A549 (cell line): ENCODE results near the gene OR2T35. TPM values are rescaled to one million over a fixed set of nuclear protein-coding genes. Genes with fewer than 3 reads are reported as not detected.

Experiments
- ATAC-seq, 2 experiments: fragments of 200-7000 bp in 1 of 2; fragments of >200 bp in 1 of 2; cut with Nextera tagmentation in 1 of 2; cut with Tn5 transposase in 1 of 2; 3 replicates each; pipeline versions ENCODE4 v1.8.0 to v1.9.1; 2018 to 2020; ENCODE audit warnings: mild to moderate bottlenecking in 1 of 2, moderate library complexity in 1 of 2
- CTCF ChIA-PET: fragments of 300-600 bp; sonication (Branson Sonifier 250); formaldehyde crosslinking; extraction: SDS; loops from one replicate; lab custom pipeline; 2021; ENCODE audit warnings: antibody characterized with exemption, inconsistent platforms; lab: Yijun Ruan, JAX
- POLR2A ChIA-PET: fragments of 350-600 bp; formaldehyde crosslinking; extraction: SDS; loops from one replicate; lab custom pipeline; 2021; ENCODE audit warnings: antibody characterized with exemption, inconsistent platforms; lab: Yijun Ruan, JAX
- DNase-seq, 2 experiments: peaks; one replicate each; pipeline versions ENCODE4 v3.0.0 to v3.0.0-alpha.2; 2011 to 2016; ENCODE audit warnings: low read depth in 1 of 2, low spot score in 1 of 2
- FAIRE-seq: peaks from 2 replicates; lab custom pipeline; 2011; peaks lifted over from hg19 to GRCh38; lab: Jason Lieb, UNC
- H3K27ac ChIP-seq, 2 experiments: fragments of >200 bp; sonication (Bioruptor Twin); formaldehyde crosslinking; 3 replicates each; pipeline ENCODE4 v1.5.1; 2016 to 2017
- H3K4me1 ChIP-seq: fragments of >200 bp; sonication (Bioruptor Twin); formaldehyde crosslinking; 3 replicates; pipeline ENCODE4 v1.6.1; 2016
- H3K4me2 ChIP-seq: fragments of >200 bp; sonication (Bioruptor Twin); formaldehyde crosslinking; 3 replicates; pipeline ENCODE4 v1.6.1; 2016
- H3K4me3 ChIP-seq: fragments of >200 bp; sonication (Bioruptor Twin); formaldehyde crosslinking; 3 replicates; pipeline ENCODE4 v1.5.1; 2016
- H3K9me3 ChIP-seq: fragments of >200 bp; sonication (Bioruptor Twin); formaldehyde crosslinking; 3 replicates; pipeline ENCODE4 v1.6.1; 2016
- CHD2 ChIP-seq: fragments of 150-350 bp; IDR thresholded peaks from 2 replicates; pipeline ENCODE4 v1.6.1; 2014; ENCODE audit warnings: low read length; ENCODE audit not compliant: partially characterized antibody
- ESRRA ChIP-seq: fragments of 150-350 bp; IDR thresholded peaks from 2 replicates; pipeline ENCODE4 v1.6.1; 2014; ENCODE audit warnings: mild to moderate bottlenecking, low read length, borderline replicate concordance
- FOSL2 ChIP-seq, 2 experiments: fragments of 450-650 bp in 1 of 2; fragments of >200 bp in 1 of 2; sonication (Bioruptor Twin) in 1 of 2; formaldehyde crosslinking; IDR thresholded peaks; 2 replicates each; pipeline versions ENCODE4 v1.5.0 to v1.6.1; 2016 to 2020; ENCODE audit warnings: mild to moderate bottlenecking in 1 of 2, moderate library complexity in 1 of 2
- HDAC2 ChIP-seq: fragments of 200-600 bp; sonication (generic); IDR thresholded peaks from 2 replicates; pipeline ENCODE4 v1.6.1; 2016
- KDM1A ChIP-seq: fragments of 200-600 bp; sonication (generic); IDR thresholded peaks from 2 replicates; pipeline ENCODE4 v1.6.1; 2016; ENCODE audit warnings: low read depth, mild to moderate bottlenecking
- KDM5A ChIP-seq: fragments of 200-600 bp; sonication (generic); IDR thresholded peaks from 2 replicates; pipeline ENCODE4 v1.6.1; 2016; ENCODE audit warnings: antibody characterized with exemption, mild to moderate bottlenecking
- MYC ChIP-seq: IDR thresholded peaks from 2 replicates; pipeline ENCODE4 v1.6.1; 2012; ENCODE audit warnings: mild to moderate bottlenecking, inconsistent platforms, low read length, improper control_type of control experiment, borderline replicate concordance
- NR3C1 ChIP-seq: fragments of >200 bp; sonication (Bioruptor Twin); formaldehyde crosslinking; IDR thresholded peaks from 3 replicates; pipeline ENCODE4 v1.6.1; 2017
- POLR2AphosphoS2 ChIP-seq: conservative IDR thresholded peaks from 2 replicates; pipeline ENCODE4 v1.6.1; 2012; ENCODE audit warnings: low read length, improper control_type of control experiment, inconsistent platforms
- RAD21 ChIP-seq, 2 experiments: fragments of >200 bp in 1 of 2; sonication (Bioruptor Twin) in 1 of 2; formaldehyde crosslinking in 1 of 2; IDR thresholded peaks in 1 of 2; conservative IDR thresholded peaks in 1 of 2; 2 replicates in 1 of 2; 3 replicates in 1 of 2; pipeline ENCODE4 v1.6.1; 2012 to 2018; ENCODE audit warnings: inconsistent platforms in 1 of 2
- RCOR1 ChIP-seq: fragments of 150-350 bp; IDR thresholded peaks from 2 replicates; pipeline ENCODE4 v1.6.1; 2014; ENCODE audit warnings: antibody characterized with exemption, low read length, low read depth
- SMC3 ChIP-seq: fragments of >200 bp; sonication (Bioruptor Twin); formaldehyde crosslinking; IDR thresholded peaks from 3 replicates; pipeline ENCODE4 v1.6.1; 2018; ENCODE audit warnings: inconsistent platforms
- TFCP2L1 ChIP-seq: fragments of 250-450 bp; sonication (Bioruptor Pico); IDR thresholded peaks from 2 replicates; pipeline ENCODE4 v1.5.0; 2021; ENCODE audit warnings: mild to moderate bottlenecking
- WGBS: methylation state at CpG from one replicate; pipeline ENCODE4 v1.1.6; 2017; ENCODE audit errors: missing lambda C conversion rate; 5-methylcytosine and 5-hydroxymethylcytosine counted together
- polyA plus RNA-seq, 4 experiments: library from polyadenylated mRNA; depleted of rRNA in 3 of 4; stranded (reverse); fragments of >200 nt; fragmentation: RNase III in 1 of 4; extraction: RNeasy Plus Mini Kit Qiagen cat#74134 plus additional on column Dnase treatment in 1 of 4; gene quantifications; 2 replicates in 3 of 4; 3 replicates in 1 of 4; pipeline ENCODE4 v1.2.3, GENCODE V29; 2011 to 2017
- TF ChIP-seq, protein P1 (sequence below): fragments of 250-450 bp; sonication (Bioruptor Pico); IDR thresholded peaks from 2 replicates; pipeline ENCODE4 v1.5.0; 2021; ENCODE audit warnings: mild to moderate bottlenecking, moderate library complexity, borderline replicate concordance
- TF ChIP-seq, protein P2 (sequence below): IDR thresholded peaks from 2 replicates; pipeline ENCODE4 v1.6.1; 2012; ENCODE audit warnings: low read depth, borderline replicate concordance
- TF ChIP-seq, protein P3 (sequence below): fragments of >200 bp; sonication (Bioruptor Twin); formaldehyde crosslinking; IDR thresholded peaks from 2 replicates; pipeline ENCODE4 v1.6.1; 2016
- TF ChIP-seq, protein P4 (sequence below): fragments of >200 bp; sonication (Bioruptor Twin); formaldehyde crosslinking; IDR thresholded peaks from 3 replicates; pipeline ENCODE4 v1.5.1; 2016

OR2T35 gene
- polyA plus RNA-seq, 2 of the 4 experiments (the other 2 are of a cell fraction), result not detected

DNA sequence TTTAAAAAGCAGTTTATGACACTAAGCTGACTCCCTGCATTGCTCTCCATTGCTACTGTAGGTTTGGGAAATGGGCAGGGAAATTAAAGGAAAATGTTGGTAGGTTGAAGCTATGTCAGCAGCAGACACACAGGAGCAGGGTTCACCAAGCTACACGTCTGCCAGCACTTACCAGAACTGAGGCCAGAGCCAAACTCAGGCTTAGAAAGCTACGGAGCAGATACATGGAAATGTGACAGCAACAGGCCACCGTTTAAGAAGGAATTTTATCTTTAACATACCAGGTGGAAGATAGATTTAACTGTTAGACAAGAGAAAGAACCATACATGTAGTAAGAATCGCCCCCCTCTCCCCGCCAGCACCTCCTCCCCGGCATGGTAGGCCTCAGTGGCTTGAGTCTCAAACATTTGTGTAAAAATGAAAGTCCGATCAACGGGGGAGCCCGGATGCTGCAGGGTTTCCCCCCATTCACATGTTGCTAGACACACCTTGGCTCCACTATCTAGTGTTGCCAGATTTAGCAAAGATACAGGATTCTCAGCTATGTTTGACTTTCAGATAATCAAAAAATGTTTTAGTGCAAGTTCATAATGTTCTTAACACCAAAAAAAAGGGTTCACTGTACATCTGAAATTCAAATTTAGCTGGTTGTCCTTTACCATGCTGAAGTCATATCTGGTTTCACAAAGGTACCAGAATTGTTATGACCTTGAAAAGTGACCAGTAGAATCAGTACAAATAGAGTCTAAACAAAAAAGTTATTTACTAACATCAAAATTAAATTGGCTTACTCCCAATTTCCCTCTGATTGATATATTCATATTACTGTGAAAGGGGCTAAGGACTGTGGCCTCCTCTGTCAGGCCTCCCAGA, 16.9 kb downstream of the OR2T35 start (continued):
- TF ChIP-seq RCOR1 (no peak), ESRRA (no peak), NR3C1 (no peak), FOSL2 (IDR thresholded peaks at IDR 0.05) (no peak), FOSL2 (CRISPR knock-in tag; IDR thresholded peaks at IDR 0.05) (no peak)

DNA sequence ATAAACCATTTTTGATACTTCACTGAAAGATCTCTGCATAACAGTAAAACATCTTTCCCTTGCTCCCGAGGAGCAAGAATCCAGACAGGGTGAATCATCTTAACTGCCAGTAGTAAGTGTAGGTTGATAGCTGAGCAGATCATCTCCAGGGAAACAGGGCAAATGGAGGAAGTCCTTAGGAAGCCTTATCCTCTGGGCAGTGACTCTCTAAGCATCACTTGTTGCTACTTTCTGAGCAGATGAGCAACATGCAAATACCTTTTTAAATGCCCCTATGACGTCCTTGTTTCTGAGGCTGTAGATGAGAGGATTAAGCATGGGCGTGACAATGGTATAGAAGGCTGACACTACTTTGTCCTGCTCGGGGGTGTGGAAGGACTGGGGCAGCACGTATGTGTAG, 19.1 kb downstream of the OR2T35 start:
- no peaks in the 10 kb centered on the region for H3K9me3 ChIP-seq
- WGBS, result 10% methylated on average over 5 of the region's 5 CpGs
- ChIA-PET POLR2A (no interaction called here), CTCF (no interaction called here)
- FAIRE-seq (no peak), ATAC-seq (no peak), DNase-seq (no peak)
- H3K4me2 ChIP-seq, result no peak overlapping the region
- no peak overlapping the region for H3K4me3 ChIP-seq
- H3K27ac ChIP-seq, result no peak overlapping the region
- TF ChIP-seq POLR2AphosphoS2 (no peak), HDAC2 (no peak)
- TF ChIP-seq, all 56 proteins: peak for 0
- H3K4me1 ChIP-seq, result no peaks in the 10 kb centered on the region

DNA sequence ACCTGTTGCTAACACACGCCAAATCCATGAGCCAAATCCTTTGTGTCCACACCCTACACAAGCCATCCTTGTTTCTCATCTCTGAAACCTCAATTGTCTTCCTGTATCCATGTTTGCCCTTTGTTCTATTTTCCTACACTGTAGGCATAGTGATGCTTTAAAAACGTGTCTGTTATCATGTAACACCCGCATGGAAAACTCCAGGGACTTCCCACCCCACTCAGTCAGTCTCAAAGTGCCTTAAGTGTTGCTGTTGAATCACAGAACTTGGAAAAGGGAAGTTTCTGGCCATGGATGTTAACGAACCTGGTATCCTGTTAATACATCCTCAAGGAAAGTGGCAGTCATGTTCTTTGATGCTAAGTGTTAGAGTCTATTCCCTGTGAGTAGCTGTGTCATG, 19.9 kb downstream of the OR2T35 start:
- POLR2A ChIA-PET, result no interaction called here
- CTCF ChIA-PET, result no interaction called here
- no peak overlapping the region for H3K4me2 ChIP-seq
- FAIRE-seq (no peak), ATAC-seq (no peak), DNase-seq (no peak)
- H3K9me3 ChIP-seq, result no peaks in the 10 kb centered on the region
- 11% methylated on average over 4 of the region's 4 CpGs for WGBS
- H3K27ac ChIP-seq, result no peak overlapping the region
- TF ChIP-seq MYC, result no peak
- no peak for TF ChIP-seq KDM5A
- TF ChIP-seq TFCP2L1 (CRISPR knock-in tag), result no peak
- TF ChIP-seq, protein P1, sequence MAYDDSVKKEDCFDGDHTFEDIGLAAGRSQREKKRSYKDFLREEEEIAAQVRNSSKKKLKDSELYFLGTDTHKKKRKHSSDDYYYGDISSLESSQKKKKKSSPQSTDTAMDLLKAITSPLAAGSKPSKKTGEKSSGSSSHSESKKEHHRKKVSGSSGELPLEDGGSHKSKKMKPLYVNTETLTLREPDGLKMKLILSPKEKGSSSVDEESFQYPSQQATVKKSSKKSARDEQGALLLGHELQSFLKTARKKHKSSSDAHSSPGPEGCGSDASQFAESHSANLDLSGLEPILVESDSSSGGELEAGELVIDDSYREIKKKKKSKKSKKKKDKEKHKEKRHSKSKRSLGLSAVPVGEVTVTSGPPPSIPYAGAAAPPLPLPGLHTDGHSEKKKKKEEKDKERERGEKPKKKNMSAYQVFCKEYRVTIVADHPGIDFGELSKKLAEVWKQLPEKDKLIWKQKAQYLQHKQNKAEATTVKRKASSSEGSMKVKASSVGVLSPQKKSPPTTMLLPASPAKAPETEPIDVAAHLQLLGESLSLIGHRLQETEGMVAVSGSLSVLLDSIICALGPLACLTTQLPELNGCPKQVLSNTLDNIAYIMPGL (CRISPR knock-in tag), result no peak
- no peak for TF ChIP-seq KDM1A
- H3K4me1 ChIP-seq, result no peaks in the 10 kb centered on the region
- no peak overlapping the region for H3K4me3 ChIP-seq

DNA sequence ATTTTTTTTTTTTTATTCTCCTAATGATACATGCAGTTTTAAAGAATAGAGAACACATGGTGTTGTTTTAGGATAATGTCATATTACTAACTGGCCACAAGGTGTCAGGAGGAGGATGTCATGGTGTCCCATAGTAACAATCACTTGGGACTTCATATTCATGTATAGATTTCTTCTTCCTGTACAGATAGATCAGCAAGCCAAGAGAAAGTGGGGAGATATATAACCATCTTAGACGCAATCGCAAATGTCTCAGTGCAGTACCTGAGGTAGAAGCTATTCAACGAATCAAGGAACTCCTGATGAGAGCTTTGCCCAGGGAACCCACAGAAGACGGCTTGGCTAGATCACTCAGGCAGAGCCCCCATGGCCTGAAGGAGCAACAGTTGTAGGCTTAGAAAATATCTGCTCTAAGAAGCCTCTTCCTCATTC, 22.5 kb downstream of the OR2T35 start:
- POLR2A ChIA-PET, result no interaction called here
- H3K4me2 ChIP-seq, result no peak overlapping the region
- no peaks in the 10 kb centered on the region for H3K4me1 ChIP-seq
- FAIRE-seq, result peak; percentile 77
- peak; percentile 44 to 54 for DNase-seq
- no peak overlapping the region for H3K4me3 ChIP-seq
- ATAC-seq, result peak; percentile 82 to 85
- CTCF ChIA-PET, result interaction anchor here (0.7 to 2.2 kb wide), 4 partner anchors 8 to 245 kb away, joined by 3 to 12 read pairs (median 6); no protein-coding TSS in a partner anchor
- WGBS, result 59% methylated on average over 4 of the region's 4 CpGs
- no peaks in the 10 kb centered on the region for H3K9me3 ChIP-seq
- no peak overlapping the region for H3K27ac ChIP-seq
- no peak for TF ChIP-seq CHD2
- TF ChIP-seq NR3C1, result no peak
- TF ChIP-seq SMC3, result peak; percentile 46; the same call in 2 of the 3 replicates
- TF ChIP-seq, protein P2, sequence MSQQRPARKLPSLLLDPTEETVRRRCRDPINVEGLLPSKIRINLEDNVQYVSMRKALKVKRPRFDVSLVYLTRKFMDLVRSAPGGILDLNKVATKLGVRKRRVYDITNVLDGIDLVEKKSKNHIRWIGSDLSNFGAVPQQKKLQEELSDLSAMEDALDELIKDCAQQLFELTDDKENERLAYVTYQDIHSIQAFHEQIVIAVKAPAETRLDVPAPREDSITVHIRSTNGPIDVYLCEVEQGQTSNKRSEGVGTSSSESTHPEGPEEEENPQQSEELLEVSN, result no peak
- TF ChIP-seq, protein P3, sequence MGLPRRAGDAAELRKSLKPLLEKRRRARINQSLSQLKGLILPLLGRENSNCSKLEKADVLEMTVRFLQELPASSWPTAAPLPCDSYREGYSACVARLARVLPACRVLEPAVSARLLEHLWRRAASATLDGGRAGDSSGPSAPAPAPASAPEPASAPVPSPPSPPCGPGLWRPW, result no peak
- peak; percentile 53 to 67 for TF ChIP-seq RAD21 (conservative IDR thresholded peaks at IDR 0.05 in 1 of 2, IDR thresholded peaks at IDR 0.05 in 1 of 2)
- TF ChIP-seq, protein P4, sequence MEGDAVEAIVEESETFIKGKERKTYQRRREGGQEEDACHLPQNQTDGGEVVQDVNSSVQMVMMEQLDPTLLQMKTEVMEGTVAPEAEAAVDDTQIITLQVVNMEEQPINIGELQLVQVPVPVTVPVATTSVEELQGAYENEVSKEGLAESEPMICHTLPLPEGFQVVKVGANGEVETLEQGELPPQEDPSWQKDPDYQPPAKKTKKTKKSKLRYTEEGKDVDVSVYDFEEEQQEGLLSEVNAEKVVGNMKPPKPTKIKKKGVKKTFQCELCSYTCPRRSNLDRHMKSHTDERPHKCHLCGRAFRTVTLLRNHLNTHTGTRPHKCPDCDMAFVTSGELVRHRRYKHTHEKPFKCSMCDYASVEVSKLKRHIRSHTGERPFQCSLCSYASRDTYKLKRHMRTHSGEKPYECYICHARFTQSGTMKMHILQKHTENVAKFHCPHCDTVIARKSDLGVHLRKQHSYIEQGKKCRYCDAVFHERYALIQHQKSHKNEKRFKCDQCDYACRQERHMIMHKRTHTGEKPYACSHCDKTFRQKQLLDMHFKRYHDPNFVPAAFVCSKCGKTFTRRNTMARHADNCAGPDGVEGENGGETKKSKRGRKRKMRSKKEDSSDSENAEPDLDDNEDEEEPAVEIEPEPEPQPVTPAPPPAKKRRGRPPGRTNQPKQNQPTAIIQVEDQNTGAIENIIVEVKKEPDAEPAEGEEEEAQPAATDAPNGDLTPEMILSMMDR, result peak; percentile 43
